ENCODE measurements around the gene FHIT. TPM values are rescaled to one million over a fixed set of nuclear protein-coding genes. Genes with fewer than 3 reads are reported as not detected.

The FHIT gene
- total and polyA plus RNA-seq, 2 of the 4 experiments (the other 2 are of a cell fraction): 0.07 TPM; not detected in 1

DNA sequence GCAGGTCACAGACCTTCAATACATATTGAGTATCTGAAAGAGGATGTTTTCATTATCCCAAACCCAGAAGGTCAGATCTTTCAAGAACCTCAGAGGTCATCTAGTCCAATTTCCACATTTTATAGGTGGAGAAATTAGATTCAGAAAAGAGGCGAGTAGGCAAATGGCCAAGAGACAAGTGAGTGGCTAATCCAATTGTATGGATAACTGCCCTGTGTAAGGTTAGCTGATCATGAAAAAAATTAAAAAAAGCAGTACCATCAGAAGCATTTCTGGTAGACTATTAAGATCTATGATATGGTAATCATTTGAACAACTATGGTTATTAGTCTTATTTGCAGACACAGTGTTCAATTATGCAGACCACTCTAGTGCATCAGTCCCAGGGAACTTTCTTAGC, 1540.7 kb downstream of the FHIT start:
- H2BK5ac ChIP-seq (ENCODE audit: low read depth, low read length, poor library complexity, severe bottlenecking): no peak overlapping the region
- POLR2A ChIA-PET (ENCODE audit: unreplicated experiment): no interaction called here
- no peak overlapping the region for H4K91ac ChIP-seq (ENCODE audit: insufficient read depth, low read depth, low read length)
- H3K4me3 ChIP-seq (ENCODE audit: insufficient read depth, low read depth, low read length): no peak overlapping the region
- no peak overlapping the region for H3K4ac ChIP-seq (ENCODE audit: low read depth, low read length)
- intact Hi-C loops (cut with micrococcal nuclease) (no loop called here), dilution Hi-C loops (cut with HindIII; ENCODE audit: low sequenced_read_pairs, unreplicated experiment) (no loop called here), in situ Hi-C loops (cut with MboI; ENCODE audit: low sequenced_read_pairs) (no loop called here)
- H3K27me3 ChIP-seq (ENCODE audit: control insufficient read depth, insufficient read depth, low read length): peaks cover 10% of the 10 kb centered on the region
- H3K79me1 ChIP-seq (ENCODE audit: low read depth in 1 of 2, low read length in 2 of 2): no peaks in the 10 kb centered on the region
- no peak overlapping the region for H3K18ac ChIP-seq (ENCODE audit: low read depth, low read length)
- H3K4me2 ChIP-seq (ENCODE audit: low read depth, low read length): no peak overlapping the region
- no peaks in the 10 kb centered on the region for H3K9me1 ChIP-seq (ENCODE audit: insufficient read depth, low read length)
- H4K5ac ChIP-seq (ENCODE audit: low read depth, low read length): no peak overlapping the region
- H2BK15ac ChIP-seq (ENCODE audit: low read depth, low read length): no peak overlapping the region
- no peak overlapping the region for H3K56ac ChIP-seq (ENCODE audit: extremely low read depth, insufficient read depth, low read length)
- no peak overlapping the region for H3K9ac ChIP-seq (ENCODE audit: low read depth, low read length)
- H2BK120ac ChIP-seq (ENCODE audit: low read depth, low read length): no peak overlapping the region
- H3K9me3 ChIP-seq (ENCODE audit: control insufficient read depth, insufficient read depth, low read length): peaks cover 3% of the 10 kb centered on the region
- no peak overlapping the region for H3K27ac ChIP-seq (ENCODE audit: insufficient read depth, low read length)
- no peaks in the 10 kb centered on the region for H4K20me1 ChIP-seq (ENCODE audit: insufficient read depth, low read length)
- BruUV-seq (replicated peaks): no TSS peak
- CTCF ChIA-PET: no interaction called here
- TF ChIP-seq CEBPB (IDR thresholded peaks at IDR 0.05; ENCODE audit: low read depth, low read length) (no peak), RFX5 (IDR thresholded peaks at IDR 0.05; ENCODE audit: low read depth, low read length) (no peak), MXI1 (IDR thresholded peaks at IDR 0.05; ENCODE audit: borderline replicate concordance, low read depth, low read length) (no peak), RAD21 (IDR thresholded peaks at IDR 0.05; ENCODE audit: low read length) (no peak), ELK1 (IDR thresholded peaks at IDR 0.05; ENCODE audit: borderline replicate concordance, low read depth, low read length) (no peak), MAZ (IDR thresholded peaks at IDR 0.05; ENCODE audit: borderline replicate concordance, low read depth, low read length) (no peak), POLR2A (IDR thresholded peaks at IDR 0.05; ENCODE audit: low read depth, low read length) (no peak)
- no peak for DNase-seq
- no peak overlapping the region for H2AK9ac ChIP-seq (replicated peaks; ENCODE audit: low read depth, low read length, poor library complexity)
- no peaks in the 10 kb centered on the region; the same call in 1 of the 2 replicates for H3K4me1 ChIP-seq (ENCODE audit: control insufficient read depth, insufficient read depth, low read length)
- no CpG with 5 or more reads among the region's 1 CpG for WGBS, 2 experiments (ENCODE audit: extremely low coverage in 2 of 2, insufficient read length in 1 of 2)
- no peaks in the 10 kb centered on the region for H3K36me3 ChIP-seq (ENCODE audit: control insufficient read depth, insufficient read depth, low read length)
- H3K23ac ChIP-seq (ENCODE audit: low read depth, low read length): no peak overlapping the region
- no peak overlapping the region for H2AK5ac ChIP-seq (ENCODE audit: low read depth, low read length)
- no peak overlapping the region for H4K8ac ChIP-seq (ENCODE audit: low read depth in 2 of 2, low read length in 2 of 2)
- H2AFZ ChIP-seq (replicated peaks; ENCODE audit: low read length, poor library complexity): no peak overlapping the region
- H2BK20ac ChIP-seq (ENCODE audit: low read depth, low read length): no peak overlapping the region
- ATAC-seq (ENCODE audit: low read depth): no peak
- H3K14ac ChIP-seq (replicated peaks; ENCODE audit: low read depth, low read length): no peak overlapping the region
